Airway epithelial cell (primary cell): ENCODE results near the gene GIMAP2. TPM values are rescaled to one million over a fixed set of nuclear protein-coding genes. Genes with fewer than 3 reads are reported as not detected.

Source experiments
- total RNA-seq: library from RNA; depleted of rRNA; stranded (reverse); fragments of >200 nt; gene quantifications from 2 replicates; pipeline ENCODE4 v1.2.3, GENCODE V29; 2015

The GIMAP2 gene
- total RNA-seq, result not detected in 2 replicates

DNA sequence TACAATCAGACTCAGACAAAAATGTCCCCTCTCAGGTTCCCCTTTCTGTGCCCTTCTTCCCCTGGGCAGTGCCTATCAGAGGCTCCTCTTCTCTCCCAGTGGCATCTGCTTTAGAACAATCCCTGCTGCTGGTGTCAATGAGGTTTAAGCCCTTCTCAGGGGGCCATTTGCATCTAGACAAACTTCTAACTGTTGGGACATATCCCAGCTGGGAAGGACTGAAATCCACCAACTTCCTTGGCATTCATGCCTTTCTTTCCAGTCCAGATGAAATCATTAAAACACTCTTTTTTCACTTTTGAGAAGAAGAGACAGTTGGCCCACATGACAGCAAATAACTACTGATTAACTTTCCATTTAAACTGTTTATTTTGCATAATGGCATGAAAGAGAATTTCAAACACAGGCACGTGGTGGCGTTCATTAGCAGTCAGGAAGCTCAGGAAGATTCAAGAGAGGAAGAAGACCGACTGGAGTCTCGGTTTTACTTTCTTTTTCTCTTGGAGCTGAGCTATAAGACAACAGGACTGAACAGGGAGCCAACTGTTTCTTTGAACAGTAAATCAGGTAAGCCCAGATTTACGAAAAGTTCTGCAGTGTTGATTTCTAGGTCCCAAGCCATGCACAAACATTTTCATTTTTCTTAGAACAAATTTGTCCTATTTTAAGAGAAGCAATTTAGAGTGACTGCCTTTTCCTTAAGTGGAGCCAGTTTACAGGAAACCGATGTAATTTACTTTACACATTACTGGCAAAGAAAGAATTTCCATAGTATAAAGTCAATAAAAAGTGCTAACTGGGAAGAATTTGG lies at the start of gene GIMAP2:
GIMAP2 (plus strand) TSS at position 488 of the 811 bp plus-strand sequence. CDS start 1,354 bp downstream, outside the sequence.

GRCh38 chr7:150716368-150716767 lies 30.9 kb downstream of the GIMAP2 start, which contains the start of gene GIMAP1:
Gene GIMAP1 (plus strand): TSS chr7:150716613. CDS start chr7:150719048, 2,435 bp downstream.

DNA sequence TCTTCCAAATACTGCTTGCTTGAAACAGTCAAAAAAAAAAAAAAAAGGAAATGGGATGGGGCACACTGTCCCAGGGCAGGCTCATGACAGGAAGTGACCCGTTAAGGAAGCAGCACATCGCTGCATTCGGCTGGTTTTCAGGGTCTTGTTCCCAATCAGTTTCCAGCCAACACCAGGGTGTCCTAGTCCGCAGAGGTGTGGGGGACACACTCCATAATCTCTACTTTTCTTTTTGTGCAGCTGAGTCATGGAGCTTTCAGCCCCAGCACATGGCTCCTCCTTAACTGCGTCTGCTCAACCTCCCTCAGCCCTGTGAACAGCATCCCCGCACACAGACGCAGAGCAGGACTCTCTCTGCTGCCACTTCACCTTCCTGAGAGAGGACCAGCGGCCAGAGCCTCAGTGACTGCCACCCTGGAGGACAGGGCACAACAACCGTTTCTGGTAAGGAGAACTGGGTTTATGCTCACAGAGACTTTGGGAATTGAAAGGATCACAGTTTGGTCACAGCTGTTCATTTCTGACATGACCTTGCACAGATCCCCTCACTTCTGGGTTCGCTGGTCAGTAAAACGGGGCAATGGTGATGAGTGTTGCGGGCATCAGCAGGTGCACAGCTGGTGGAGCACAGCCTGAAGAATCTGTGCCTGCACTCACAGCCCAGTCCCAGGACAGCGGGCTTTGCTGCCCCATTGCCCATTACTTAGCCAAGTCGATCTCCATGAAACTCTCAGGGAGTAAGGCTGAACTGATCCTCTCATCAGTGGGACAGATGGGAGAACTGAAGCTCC lies 52.0 kb downstream of the GIMAP2 start, which contains the start of gene GIMAP5:
GIMAP5 (plus strand) TSS at position 154 of the 791 bp plus-strand sequence. CDS start 3,467 bp downstream, outside the sequence.

Other genes with a start within 250 kb of the GIMAP2 start
- gene GIMAP8, start 235.1 kb upstream of the GIMAP2 start, total RNA-seq, result 0.07 TPM in 1 of 2 replicates, not detected in the other
- not detected in 2 replicates for gene GIMAP7, start 170.8 kb upstream of the GIMAP2 start, total RNA-seq
- not detected in 2 replicates for gene GIMAP4, start 118.3 kb upstream of the GIMAP2 start, total RNA-seq
- gene GIMAP6, start 53.3 kb upstream of the GIMAP2 start, total RNA-seq, result not detected in 2 replicates
- gene GIMAP1, start 30.9 kb downstream of the GIMAP2 start, total RNA-seq, result not detected in 2 replicates
- not detected in 2 replicates for gene GIMAP5, start 51.7 kb downstream of the GIMAP2 start, total RNA-seq
- gene TMEM176B, start 114.7 kb downstream of the GIMAP2 start, total RNA-seq, result not detected in 2 replicates
- gene TMEM176A, start 115.1 kb downstream of the GIMAP2 start, total RNA-seq, result not detected in 2 replicates
- 0.14 TPM in 1 of 2 replicates, not detected in the other for gene AOC1, start 166.8 kb downstream of the GIMAP2 start, total RNA-seq